ENCODE results near the gene SLC26A2.
"Not testable (repeated sequence)": the region's sequence is repeated elsewhere in the genome, so short reads cannot be mapped to it uniquely, and the experiment has no call there.

The SLC26A2 gene

DNA sequence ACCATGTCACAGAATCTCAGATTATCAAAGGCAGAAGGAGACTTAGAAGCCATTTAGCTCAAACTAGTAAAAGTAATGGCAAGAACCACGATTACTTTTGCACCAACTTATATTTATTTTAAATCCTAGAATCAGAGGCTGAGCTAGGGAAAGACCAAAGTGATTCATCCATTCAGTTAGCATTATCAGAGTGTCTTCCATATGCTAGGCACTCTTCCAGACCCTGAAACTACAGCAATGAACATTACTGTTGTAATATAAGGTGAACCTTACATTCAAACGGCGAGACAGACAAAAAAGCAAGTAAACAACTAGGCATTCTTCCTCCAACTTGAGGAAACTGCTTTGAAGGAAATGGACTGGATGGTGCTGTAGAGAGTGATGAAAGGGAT lies 23.9 kb upstream of the SLC26A2 start:
- DNase-seq (ENCODE audit: low read depth in 1 of 2, low spot score in 1 of 2), result no peak

- DNase-seq (ENCODE audit: low read depth in 1 of 2, low spot score in 1 of 2), result no peak
Observed at GRCh38 chr5:149937610-149938009, 22.9 kb upstream of the SLC26A2 start.

DNA sequence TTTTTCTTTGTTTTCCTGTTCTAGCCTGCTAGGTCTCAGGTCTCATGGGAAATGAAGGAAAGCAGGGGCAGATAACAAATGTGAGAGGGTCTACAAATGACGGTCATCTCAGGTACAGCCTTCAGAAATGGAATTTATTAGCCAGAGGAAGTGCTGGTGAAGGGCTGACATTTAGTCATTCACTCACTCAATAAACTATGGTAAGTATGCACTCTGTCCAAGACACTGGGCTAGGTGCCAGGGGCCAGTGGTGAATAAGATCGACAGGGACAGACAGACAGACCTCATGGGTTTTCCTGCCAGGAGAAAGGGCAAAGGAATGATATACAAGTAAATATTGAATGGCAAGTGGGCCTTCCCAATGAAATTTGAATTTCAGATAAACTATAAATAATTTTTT lies 22.3 kb upstream of the SLC26A2 start:
- DNase-seq (ENCODE audit: low read depth in 1 of 2, low spot score in 1 of 2), result no peak

- DNase-seq (ENCODE audit: low read depth in 1 of 2, low spot score in 1 of 2), result no peak
Observed at GRCh38 chr5:149938791-149939358, 21.7 kb upstream of the SLC26A2 start.

- no peak for DNase-seq (ENCODE audit: low read depth in 1 of 2, low spot score in 1 of 2)
Observed at GRCh38 chr5:149939546-149939945, 21.0 kb upstream of the SLC26A2 start.

GRCh38 chr5:149940077-149940574 lies 20.4 kb upstream of the SLC26A2 start:
- DNase-seq (ENCODE audit: low read depth in 1 of 2, low spot score in 1 of 2), result no peak

GRCh38 chr5:149940941-149941644 lies 19.5 kb upstream of the SLC26A2 start:
- DNase-seq (ENCODE audit: low read depth in 1 of 2, low spot score in 1 of 2), result no peak

GRCh38 chr5:149941795-149942194 lies 18.8 kb upstream of the SLC26A2 start:
- no peak for DNase-seq (ENCODE audit: low read depth in 1 of 2, low spot score in 1 of 2)

DNA sequence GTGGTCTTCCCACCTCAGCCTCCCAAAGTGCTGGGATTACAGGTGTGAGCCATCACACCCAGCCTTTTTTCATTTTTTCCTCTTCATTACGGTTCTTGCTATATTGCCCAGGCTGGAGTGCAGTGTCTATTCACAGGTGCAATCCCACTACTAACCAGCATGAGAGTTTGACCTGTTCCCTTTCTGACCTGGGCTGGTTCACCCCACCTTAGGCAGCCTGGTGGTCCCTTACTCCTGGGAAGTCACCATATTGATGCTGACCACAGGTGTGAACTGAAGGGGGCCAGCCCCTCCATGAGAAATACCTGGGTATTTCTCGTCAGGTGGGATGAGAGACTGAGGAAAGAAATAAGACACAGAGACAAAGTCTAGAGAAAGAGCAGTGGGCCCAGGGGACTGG lies 18.4 kb upstream of the SLC26A2 start:
- DNase-seq (ENCODE audit: low read depth in 1 of 2, low spot score in 1 of 2), result no peak

- not testable (repeated sequence) for DNase-seq (ENCODE audit: low read depth in 1 of 2, low spot score in 1 of 2)
Observed at GRCh38 chr5:149942741-149943169, 17.8 kb upstream of the SLC26A2 start.

DNA sequence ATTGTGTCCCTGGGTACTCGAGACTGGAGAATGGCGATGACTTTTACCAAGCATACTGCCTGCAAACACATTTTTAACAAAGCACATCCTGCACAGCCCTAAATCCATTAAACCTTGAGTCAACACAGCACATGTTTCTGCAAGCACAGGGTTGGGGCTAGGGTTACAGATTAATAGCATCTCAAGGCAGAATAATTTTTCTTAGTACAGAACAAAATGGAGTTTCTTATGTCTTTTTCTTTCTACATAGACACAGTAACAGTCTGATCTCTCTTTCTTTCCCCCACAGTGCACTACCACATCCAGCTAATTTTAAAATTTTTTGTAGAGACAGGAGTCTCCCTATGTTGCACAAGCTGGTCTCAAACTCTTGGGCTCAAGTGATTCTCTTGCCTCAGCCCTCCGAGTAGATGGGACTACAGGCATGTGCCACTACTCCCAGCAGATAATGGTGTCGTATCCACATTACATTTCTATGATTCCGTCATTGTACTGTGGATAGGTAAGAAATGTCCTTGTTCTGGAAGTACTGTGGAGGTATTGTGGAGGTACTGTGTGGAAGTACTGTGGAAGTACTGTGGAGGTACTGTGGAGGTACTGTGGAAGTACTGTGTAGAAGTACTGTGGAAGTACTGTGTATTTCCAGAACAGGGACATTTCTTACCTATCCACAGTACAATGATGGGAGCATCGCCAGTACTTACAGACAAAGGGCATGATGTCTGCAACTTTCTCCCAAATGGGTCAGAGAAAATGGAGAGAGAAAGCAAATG lies 17.2 kb upstream of the SLC26A2 start:
- DNase-seq (ENCODE audit: low read depth in 1 of 2, low spot score in 1 of 2), result not testable (repeated sequence)

GRCh38 chr5:149944666-149945065 lies 15.9 kb upstream of the SLC26A2 start, which contains the start of gene PDE6A:
PDE6A (minus strand) TSS chr5:149944793; CDS start chr5:149944673, 120 bp downstream.
- no peak for DNase-seq (ENCODE audit: low read depth in 1 of 2, low spot score in 1 of 2)

DNA sequence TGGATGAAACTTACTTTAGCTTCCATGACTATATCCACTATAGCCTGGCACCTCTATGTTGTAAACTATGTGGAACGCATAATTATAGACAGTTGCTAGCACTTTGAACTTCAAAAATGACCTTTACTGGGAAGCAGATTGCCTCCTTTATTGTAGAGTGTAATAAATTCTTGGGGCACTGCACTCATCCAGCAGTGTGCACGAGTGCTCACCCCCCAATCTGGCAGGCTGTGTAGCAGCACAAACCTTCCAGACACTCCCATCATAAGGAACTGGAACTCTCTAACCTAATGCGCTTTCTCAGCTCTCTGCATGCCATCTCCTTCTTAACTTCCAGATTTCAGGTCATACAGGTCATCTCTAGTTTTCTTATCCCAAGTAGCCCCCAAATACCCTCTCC lies 14.4 kb upstream of the SLC26A2 start:
- DNase-seq (ENCODE audit: low read depth in 1 of 2, low spot score in 1 of 2), result no peak

DNA sequence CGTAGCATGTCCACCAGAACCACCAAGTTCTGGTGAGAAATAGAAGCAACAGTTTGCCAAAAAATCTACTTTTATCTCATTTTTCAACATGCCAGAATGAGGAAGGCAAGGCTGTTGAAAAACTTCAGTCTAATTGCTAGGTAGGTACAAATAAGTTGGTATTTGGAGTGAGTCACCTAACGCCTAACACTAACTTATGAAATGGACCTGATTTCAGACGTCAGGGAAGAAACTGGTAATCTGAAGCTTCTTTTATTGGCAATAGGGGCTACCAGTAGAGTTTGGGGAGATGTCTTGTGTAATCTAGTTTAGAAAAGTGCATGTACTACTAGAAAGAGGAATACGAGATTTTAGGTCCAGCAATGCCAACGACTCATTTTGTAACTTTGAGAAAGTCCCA lies 11.6 kb upstream of the SLC26A2 start:
- no peak for DNase-seq (ENCODE audit: low read depth in 1 of 2, low spot score in 1 of 2)

DNA sequence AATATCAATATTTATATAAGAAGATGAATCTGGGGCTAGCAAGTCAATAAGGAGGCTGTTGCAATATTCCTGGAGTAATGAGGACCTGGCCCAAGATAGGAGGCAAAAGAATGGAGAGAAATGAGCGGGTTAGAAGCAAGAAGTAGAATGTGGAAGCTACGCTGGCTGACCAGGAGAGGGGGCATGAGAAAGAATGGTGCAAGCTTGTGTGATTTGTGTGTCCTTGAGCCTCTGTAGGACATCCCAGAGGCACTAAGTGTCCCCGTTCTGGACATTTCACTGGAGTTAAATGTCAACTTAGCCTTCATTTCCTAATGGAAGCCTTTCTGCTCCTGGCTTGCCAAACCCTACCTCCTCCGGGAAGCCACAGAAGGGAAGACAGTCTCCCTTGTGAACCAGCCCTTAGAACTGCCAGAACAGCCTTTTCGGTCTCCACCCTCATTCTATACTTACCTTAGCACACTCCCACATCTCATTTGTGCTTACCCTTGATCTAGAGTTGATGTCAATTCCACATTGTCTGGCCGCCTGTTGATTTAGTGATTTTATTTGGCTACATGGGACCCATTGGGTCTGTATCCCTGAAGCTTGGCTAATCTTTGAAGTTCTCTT lies 9.3 kb upstream of the SLC26A2 start:
- DNase-seq (ENCODE audit: low read depth in 1 of 2, low spot score in 1 of 2), result no peak

GRCh38 chr5:149953436-149954121 lies 7.0 kb upstream of the SLC26A2 start:
- no peak for DNase-seq (ENCODE audit: low read depth in 1 of 2, low spot score in 1 of 2)

DNA sequence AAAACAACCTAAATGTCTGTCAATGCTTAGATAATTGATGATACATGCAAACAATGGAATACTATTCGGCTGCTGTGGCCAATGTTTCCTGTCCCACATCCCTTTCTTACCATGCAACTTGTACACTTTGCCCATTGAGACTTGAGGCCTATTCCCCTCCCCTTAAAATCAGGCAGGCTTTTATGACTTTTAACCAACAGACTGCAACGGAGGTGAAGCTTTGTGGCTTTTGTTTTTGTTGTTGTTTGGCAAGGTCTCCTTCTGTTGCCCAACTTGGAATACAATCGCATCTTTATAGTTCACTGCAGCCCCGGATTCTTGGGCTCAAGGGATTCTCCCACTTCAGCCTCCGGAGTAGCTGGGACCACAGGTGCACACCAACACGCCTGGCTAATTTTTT lies 5.8 kb upstream of the SLC26A2 start:
- no peak for DNase-seq (ENCODE audit: low read depth in 1 of 2, low spot score in 1 of 2)

DNA sequence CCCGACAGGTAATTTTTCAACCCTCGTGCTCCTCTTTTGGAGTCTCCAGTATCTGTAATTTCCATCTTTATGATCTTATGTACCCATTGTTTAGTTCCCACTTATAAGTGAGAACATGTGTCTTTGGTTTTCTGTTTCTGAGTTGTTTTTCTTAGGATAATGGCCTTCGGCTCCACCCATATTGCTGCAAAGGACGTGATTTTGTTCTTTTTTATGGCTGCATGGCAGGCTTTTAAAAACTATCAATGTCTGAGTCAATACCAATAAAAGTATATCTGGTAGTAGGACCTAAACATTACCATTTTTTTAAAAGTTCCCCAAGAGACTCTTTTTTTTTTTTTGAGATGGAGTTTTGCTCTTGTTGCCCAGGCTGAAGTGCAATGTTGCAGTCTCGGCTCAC lies 3.9 kb upstream of the SLC26A2 start:
- DNase-seq (ENCODE audit: low read depth in 1 of 2, low spot score in 1 of 2), result no peak

- no peak for DNase-seq (ENCODE audit: low read depth in 1 of 2, low spot score in 1 of 2)
Observed at GRCh38 chr5:149957855-149958254, 2.7 kb upstream of the SLC26A2 start.

DNA sequence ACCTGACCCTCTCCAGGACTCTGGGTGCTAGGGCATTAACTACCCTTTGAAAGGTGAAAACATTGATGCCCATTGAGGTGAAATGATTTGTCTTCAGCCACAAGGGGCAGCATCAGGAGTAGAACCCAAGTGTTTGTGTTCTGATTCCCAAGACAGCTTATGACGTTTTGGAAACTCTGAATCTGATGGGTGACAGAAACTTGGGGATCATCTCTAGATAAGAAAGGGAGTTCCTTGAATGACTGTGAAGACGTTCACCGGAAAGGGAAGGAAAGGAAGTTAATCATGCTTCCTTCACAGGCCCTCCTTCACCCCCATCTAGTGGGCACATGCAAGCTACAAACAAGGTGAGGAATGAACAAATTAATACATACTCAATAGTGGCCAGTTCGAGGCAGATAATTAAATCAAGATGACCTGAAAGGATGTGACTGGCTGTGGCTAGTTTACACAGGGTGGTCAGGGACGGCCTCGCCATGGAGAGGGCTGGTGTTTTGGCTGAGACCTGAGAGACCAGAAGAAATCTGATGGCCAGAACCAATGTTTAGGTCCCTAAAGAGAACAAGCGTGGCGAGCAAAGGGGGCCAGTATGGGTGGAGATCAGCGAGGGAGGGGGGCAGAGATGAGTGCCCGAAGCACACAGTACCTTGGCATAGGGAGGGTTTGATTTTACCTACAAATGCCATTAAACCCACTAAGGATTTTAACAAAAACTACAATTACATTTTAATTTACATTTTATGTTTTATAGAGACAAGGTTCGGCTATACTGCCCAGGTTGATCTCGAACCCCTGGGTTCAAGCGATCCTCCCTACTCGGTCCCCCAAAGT lies 937 bp upstream of the SLC26A2 start:
- peak; percentile 12 to 75 for DNase-seq (ENCODE audit: low read depth in 1 of 2, low spot score in 1 of 2)
